Liver (tissue), 9 donors: Measurements from ENCODE around the gene OCA2. TPM values are rescaled to one million over a fixed set of nuclear protein-coding genes. Genes with fewer than 3 reads are reported as not detected.

Experiments used
- DNase-seq: peaks from one replicate; pipeline ENCODE4 v3.0.0-alpha.2; 2017; ENCODE audit warnings: low spot score
- H3K27ac ChIP-seq, 2 donors: one replicate each; pipeline ENCODE4 v1.7.0; 2013; ENCODE audit warnings: inconsistent platforms in 2 of 2, low read length in 2 of 2, control low read depth in 1 of 2, low read depth in 1 of 2, mild to moderate bottlenecking in 1 of 2
- H3K27me3 ChIP-seq, 4 donors: one replicate each; pipeline versions ENCODE4 v1.6.1 to v1.7.0; 2013; ENCODE audit warnings: low read length in 3 of 4, inconsistent platforms in 1 of 4, mild to moderate bottlenecking in 1 of 4, moderate library complexity in 1 of 4; ENCODE audit not compliant: control insufficient read depth in 4 of 4, insufficient read depth in 4 of 4
- H3K36me3 ChIP-seq, 4 donors: one replicate each; pipeline versions ENCODE4 v1.6.1 to v1.7.0; 2013; ENCODE audit warnings: low read length in 3 of 4, mild to moderate bottlenecking in 3 of 4, low read depth in 1 of 4, moderate library complexity in 1 of 4; ENCODE audit not compliant: control insufficient read depth in 4 of 4, insufficient read depth in 3 of 4
- H3K4me1 ChIP-seq, 4 donors: one replicate each; pipeline versions ENCODE4 v1.6.1 to v1.7.0; 2013; ENCODE audit warnings: low read length in 3 of 4, mild to moderate bottlenecking in 3 of 4, moderate library complexity in 1 of 4; ENCODE audit not compliant: control insufficient read depth in 4 of 4, insufficient read depth in 4 of 4
- H3K4me3 ChIP-seq, 3 donors: one replicate each; pipeline versions ENCODE4 v1.6.1 to v1.7.0; 2013; ENCODE audit warnings: low read length in 3 of 3, control low read depth in 1 of 3, low read depth in 1 of 3, mild to moderate bottlenecking in 1 of 3
- H3K9ac ChIP-seq, 2 donors: one replicate each; pipeline ENCODE4 v1.7.0; 2013; ENCODE audit warnings: low read length in 2 of 2, mild to moderate bottlenecking in 2 of 2, moderate library complexity in 2 of 2, control low read depth in 1 of 2, low read depth in 1 of 2
- H3K9me3 ChIP-seq, 4 donors: one replicate each; pipeline versions ENCODE4 v1.6.1 to v1.7.0; 2013; ENCODE audit warnings: low read length in 3 of 4; ENCODE audit not compliant: control insufficient read depth in 4 of 4
- EGR1 ChIP-seq, 2 donors: IDR thresholded peaks; 2 replicates each; pipeline ENCODE4 v1.6.1; 2016 to 2018; ENCODE audit warnings: antibody characterized with exemption in 2 of 2, low read depth in 2 of 2
- FOXA1 ChIP-seq: IDR thresholded peaks from 2 replicates; pipeline ENCODE4 v1.6.1; 2016; ENCODE audit warnings: antibody characterized with exemption
- FOXA2 ChIP-seq: IDR thresholded peaks from 2 replicates; pipeline ENCODE4 v1.6.1; 2016; ENCODE audit warnings: antibody characterized with exemption
- GABPA ChIP-seq, 2 donors: IDR thresholded peaks in 1 of 2; conservative IDR thresholded peaks in 1 of 2; 2 replicates each; pipeline ENCODE4 v1.6.1; 2016; ENCODE audit warnings: antibody characterized with exemption in 2 of 2, mild to moderate bottlenecking in 1 of 2, moderate library complexity in 1 of 2
- HNF4G ChIP-seq: IDR thresholded peaks from 2 replicates; pipeline ENCODE4 v1.6.1; 2016; ENCODE audit warnings: antibody characterized with exemption
- JUND ChIP-seq, 2 donors: IDR thresholded peaks; 2 replicates each; pipeline ENCODE4 v1.6.1; 2016; ENCODE audit warnings: antibody characterized with exemption in 2 of 2
- NR2F2 ChIP-seq: IDR thresholded peaks from 2 replicates; pipeline ENCODE4 v1.6.1; 2016; ENCODE audit warnings: antibody characterized with exemption
- RAD21 ChIP-seq, 2 donors: IDR thresholded peaks; 2 replicates each; pipeline ENCODE4 v1.6.1; 2016; ENCODE audit warnings: antibody characterized with exemption in 2 of 2, mild to moderate bottlenecking in 2 of 2
- RXRA ChIP-seq, 2 donors: IDR thresholded peaks; 2 replicates each; pipeline ENCODE4 v1.6.1; 2017 to 2018; ENCODE audit warnings: antibody characterized with exemption in 2 of 2, mild to moderate bottlenecking in 1 of 2
- SP1 ChIP-seq: IDR thresholded peaks from 2 replicates; pipeline ENCODE4 v1.6.1; 2018; ENCODE audit warnings: antibody characterized with exemption, mild to moderate bottlenecking
- YY1 ChIP-seq: IDR thresholded peaks from 2 replicates; pipeline ENCODE4 v1.6.1; 2016; ENCODE audit warnings: antibody characterized with exemption, mild to moderate bottlenecking
- WGBS: extraction: QIAGEN DNeasy Blood & Tissue Kit; methylation state at CpG from one replicate; pipeline ENCODE4 v1.1.7; 2013; 5-methylcytosine and 5-hydroxymethylcytosine counted together
- polyA plus RNA-seq, 2 donors: library from polyadenylated mRNA; stranded (reverse) in 1 of 2; unstranded in 1 of 2; fragments of 200-250 nt in 1 of 2; fragments of >200 nt in 1 of 2; fragmentation: Nextera tagmentation in 1 of 2; extraction: Ambion mirVana in 1 of 2; gene quantifications; one replicate each; pipeline versions ENCODE4 v1.2.1 to v1.2.3, GENCODE V29; 2013 to 2015
- total RNA-seq, 2 donors: library from RNA; depleted of rRNA; stranded (reverse); fragments of >200 nt; gene quantifications; one replicate each; pipeline ENCODE4 v1.2.3, GENCODE V29; 2014
- TF ChIP-seq, protein P1 (sequence below): IDR thresholded peaks from 2 replicates; pipeline ENCODE4 v1.6.1; 2016; ENCODE audit warnings: antibody characterized with exemption, mild to moderate bottlenecking
- TF ChIP-seq, protein P2 (sequence below): IDR thresholded peaks from 2 replicates; pipeline ENCODE4 v1.6.1; 2016; ENCODE audit warnings: antibody characterized with exemption
- TF ChIP-seq, protein P3 (sequence below): fragments of 150-350 bp; IDR thresholded peaks from 2 replicates; pipeline ENCODE4 v1.5.1; 2017; ENCODE audit warnings: improper control_type of control experiment, low read depth, low read length; ENCODE audit not compliant: missing input control
- TF ChIP-seq, protein P4 (sequence below): IDR thresholded peaks from 2 replicates; pipeline ENCODE4 v1.6.1; 2016; ENCODE audit warnings: antibody characterized with exemption
- TF ChIP-seq, protein P5 (sequence below): IDR thresholded peaks from 2 replicates; pipeline ENCODE4 v1.6.1; 2016; ENCODE audit warnings: antibody characterized with exemption
- donor health status: healthy.
- donor health status: healthy.
- donor health status: healthy.
- donor health status: healthy.
- donor health status: healthy.

OCA2 gene
- total and polyA plus RNA-seq, 4 donors, result 0.02 to 0.56 (median 0.15) TPM

DNA sequence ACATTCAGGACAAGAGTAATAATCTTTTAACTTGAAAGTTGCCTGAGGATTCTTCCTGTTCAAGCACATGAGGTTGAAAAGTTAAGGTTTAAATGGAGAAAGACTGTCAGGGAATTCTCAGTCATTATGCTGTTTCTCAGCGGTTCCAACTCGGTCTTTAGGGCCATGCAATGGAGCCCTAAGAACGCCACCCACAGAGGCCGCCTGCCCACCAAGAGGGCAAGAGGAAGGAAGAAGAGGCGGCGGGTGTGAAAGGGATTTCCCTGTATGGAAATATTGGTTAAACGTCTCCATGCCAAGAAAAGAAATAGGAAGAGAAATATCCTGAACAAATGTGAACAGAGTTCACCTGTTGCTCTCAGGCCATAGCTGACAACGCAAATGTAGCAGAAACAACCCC lies 234.4 kb downstream of the OCA2 start:
- TF ChIP-seq RAD21 (IDR thresholded peaks at IDR 0.05), result no peak
- TF ChIP-seq, protein P1, sequence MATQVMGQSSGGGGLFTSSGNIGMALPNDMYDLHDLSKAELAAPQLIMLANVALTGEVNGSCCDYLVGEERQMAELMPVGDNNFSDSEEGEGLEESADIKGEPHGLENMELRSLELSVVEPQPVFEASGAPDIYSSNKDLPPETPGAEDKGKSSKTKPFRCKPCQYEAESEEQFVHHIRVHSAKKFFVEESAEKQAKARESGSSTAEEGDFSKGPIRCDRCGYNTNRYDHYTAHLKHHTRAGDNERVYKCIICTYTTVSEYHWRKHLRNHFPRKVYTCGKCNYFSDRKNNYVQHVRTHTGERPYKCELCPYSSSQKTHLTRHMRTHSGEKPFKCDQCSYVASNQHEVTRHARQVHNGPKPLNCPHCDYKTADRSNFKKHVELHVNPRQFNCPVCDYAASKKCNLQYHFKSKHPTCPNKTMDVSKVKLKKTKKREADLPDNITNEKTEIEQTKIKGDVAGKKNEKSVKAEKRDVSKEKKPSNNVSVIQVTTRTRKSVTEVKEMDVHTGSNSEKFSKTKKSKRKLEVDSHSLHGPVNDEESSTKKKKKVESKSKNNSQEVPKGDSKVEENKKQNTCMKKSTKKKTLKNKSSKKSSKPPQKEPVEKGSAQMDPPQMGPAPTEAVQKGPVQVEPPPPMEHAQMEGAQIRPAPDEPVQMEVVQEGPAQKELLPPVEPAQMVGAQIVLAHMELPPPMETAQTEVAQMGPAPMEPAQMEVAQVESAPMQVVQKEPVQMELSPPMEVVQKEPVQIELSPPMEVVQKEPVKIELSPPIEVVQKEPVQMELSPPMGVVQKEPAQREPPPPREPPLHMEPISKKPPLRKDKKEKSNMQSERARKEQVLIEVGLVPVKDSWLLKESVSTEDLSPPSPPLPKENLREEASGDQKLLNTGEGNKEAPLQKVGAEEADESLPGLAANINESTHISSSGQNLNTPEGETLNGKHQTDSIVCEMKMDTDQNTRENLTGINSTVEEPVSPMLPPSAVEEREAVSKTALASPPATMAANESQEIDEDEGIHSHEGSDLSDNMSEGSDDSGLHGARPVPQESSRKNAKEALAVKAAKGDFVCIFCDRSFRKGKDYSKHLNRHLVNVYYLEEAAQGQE, result no peak
- TF ChIP-seq, protein P2, sequence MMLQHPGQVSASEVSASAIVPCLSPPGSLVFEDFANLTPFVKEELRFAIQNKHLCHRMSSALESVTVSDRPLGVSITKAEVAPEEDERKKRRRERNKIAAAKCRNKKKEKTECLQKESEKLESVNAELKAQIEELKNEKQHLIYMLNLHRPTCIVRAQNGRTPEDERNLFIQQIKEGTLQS, result no peak
- 80% methylated on average over 8 of the region's 8 CpGs for WGBS

DNA sequence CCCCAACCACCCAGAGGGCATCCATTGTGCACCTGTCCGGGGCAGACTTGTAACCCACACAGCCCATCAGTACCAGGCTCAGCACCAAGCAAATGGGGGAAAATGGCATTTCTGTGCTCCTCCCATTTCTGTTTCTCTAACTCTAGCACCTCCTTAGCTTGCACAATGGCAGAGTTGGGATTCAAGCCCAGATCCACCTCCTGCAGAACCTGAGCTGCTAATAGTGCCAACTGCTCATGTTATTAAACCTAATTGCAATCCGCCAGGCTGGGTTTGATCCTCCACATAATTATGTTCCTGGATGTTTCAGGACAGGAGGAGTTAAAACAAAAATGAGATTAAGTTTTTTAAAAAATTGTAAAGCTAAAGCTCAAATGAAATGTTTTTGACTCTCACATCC lies 235.0 kb downstream of the OCA2 start:
- DNase-seq, result no peak
- Histone ChIP-seq H3K4me1 (no peaks in the 10 kb centered on the region), H3K9ac (no peak overlapping the region), H3K36me3 (no peaks in the 10 kb centered on the region), H3K27ac (no peak overlapping the region), H3K4me3 (no peak overlapping the region), H3K27me3 (peaks cover 0 to 2% (median 0%) of the 10 kb centered on the region in 4 donors), H3K9me3 (no peaks in the 10 kb centered on the region)
- 92% methylated on average over 2 of the region's 2 CpGs for WGBS
- TF ChIP-seq HNF4G (no peak), FOXA2 (no peak), JUND (IDR thresholded peaks at IDR 0.05) (no peak), FOXA1 (no peak), EGR1 (IDR thresholded peaks at IDR 0.05; ENCODE audit: low read depth in 2 of 2) (no peak), RXRA (IDR thresholded peaks at IDR 0.05) (no peak), YY1 (no peak), RAD21 (IDR thresholded peaks at IDR 0.05) (no peak), NR2F2 (no peak), GABPA (IDR thresholded peaks at IDR 0.05 in 1 of 2, conservative IDR thresholded peaks at IDR 0.05 in 1 of 2) (no peak), SP1 (no peak)
- TF ChIP-seq, protein P2, result no peak
- TF ChIP-seq, protein P1, result no peak
- TF ChIP-seq, protein P3, sequence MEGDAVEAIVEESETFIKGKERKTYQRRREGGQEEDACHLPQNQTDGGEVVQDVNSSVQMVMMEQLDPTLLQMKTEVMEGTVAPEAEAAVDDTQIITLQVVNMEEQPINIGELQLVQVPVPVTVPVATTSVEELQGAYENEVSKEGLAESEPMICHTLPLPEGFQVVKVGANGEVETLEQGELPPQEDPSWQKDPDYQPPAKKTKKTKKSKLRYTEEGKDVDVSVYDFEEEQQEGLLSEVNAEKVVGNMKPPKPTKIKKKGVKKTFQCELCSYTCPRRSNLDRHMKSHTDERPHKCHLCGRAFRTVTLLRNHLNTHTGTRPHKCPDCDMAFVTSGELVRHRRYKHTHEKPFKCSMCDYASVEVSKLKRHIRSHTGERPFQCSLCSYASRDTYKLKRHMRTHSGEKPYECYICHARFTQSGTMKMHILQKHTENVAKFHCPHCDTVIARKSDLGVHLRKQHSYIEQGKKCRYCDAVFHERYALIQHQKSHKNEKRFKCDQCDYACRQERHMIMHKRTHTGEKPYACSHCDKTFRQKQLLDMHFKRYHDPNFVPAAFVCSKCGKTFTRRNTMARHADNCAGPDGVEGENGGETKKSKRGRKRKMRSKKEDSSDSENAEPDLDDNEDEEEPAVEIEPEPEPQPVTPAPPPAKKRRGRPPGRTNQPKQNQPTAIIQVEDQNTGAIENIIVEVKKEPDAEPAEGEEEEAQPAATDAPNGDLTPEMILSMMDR, result no peak
- TF ChIP-seq, protein P4, sequence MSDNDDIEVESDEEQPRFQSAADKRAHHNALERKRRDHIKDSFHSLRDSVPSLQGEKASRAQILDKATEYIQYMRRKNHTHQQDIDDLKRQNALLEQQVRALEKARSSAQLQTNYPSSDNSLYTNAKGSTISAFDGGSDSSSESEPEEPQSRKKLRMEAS, result no peak
- TF ChIP-seq, protein P5, sequence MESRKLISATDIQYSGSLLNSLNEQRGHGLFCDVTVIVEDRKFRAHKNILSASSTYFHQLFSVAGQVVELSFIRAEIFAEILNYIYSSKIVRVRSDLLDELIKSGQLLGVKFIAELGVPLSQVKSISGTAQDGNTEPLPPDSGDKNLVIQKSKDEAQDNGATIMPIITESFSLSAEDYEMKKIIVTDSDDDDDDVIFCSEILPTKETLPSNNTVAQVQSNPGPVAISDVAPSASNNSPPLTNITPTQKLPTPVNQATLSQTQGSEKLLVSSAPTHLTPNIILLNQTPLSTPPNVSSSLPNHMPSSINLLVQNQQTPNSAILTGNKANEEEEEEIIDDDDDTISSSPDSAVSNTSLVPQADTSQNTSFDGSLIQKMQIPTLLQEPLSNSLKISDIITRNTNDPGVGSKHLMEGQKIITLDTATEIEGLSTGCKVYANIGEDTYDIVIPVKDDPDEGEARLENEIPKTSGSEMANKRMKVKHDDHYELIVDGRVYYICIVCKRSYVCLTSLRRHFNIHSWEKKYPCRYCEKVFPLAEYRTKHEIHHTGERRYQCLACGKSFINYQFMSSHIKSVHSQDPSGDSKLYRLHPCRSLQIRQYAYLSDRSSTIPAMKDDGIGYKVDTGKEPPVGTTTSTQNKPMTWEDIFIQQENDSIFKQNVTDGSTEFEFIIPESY, result no peak

More for the DNA sequence above, 234.4 kb downstream of the OCA2 start:
- no peak overlapping the region for H3K4me3 ChIP-seq
- no peaks in the 10 kb centered on the region for H3K36me3 ChIP-seq
- H3K9ac ChIP-seq, result no peak overlapping the region
- no peak for DNase-seq
- no peaks in the 10 kb centered on the region for H3K9me3 ChIP-seq
- no peaks in the 10 kb centered on the region for H3K4me1 ChIP-seq
- H3K27ac ChIP-seq, result no peak overlapping the region
- peaks cover 0 to 2% (median 0%) of the 10 kb centered on the region in 4 donors for H3K27me3 ChIP-seq
